B cell (primary cell): ENCODE data around the gene RIC1. TPM values are rescaled to one million over a fixed set of nuclear protein-coding genes. Genes with fewer than 3 reads are reported as not detected.

Source experiments
- ATAC-seq: fragments of 200-7000 bp; cut with Tn5 transposase; one replicate; pipeline ENCODE4 v1.10.0; 2021; ENCODE audit warnings: low read depth, mild to moderate bottlenecking, moderate number of reproducible peaks, moderate library complexity
- CTCF ChIA-PET: fragments of 350-600 bp; sonication (Branson Sonifier 250); formaldehyde crosslinking; loops from one replicate; lab custom pipeline; 2021; ENCODE audit warnings: antibody characterized with exemption, inconsistent platforms; lab: Charles Lee
- POLR2A ChIA-PET: fragments of 350-600 bp; sonication (Branson Sonifier 250); formaldehyde crosslinking; loops from one replicate; lab custom pipeline; 2021; ENCODE audit warnings: antibody characterized with exemption; lab: Charles Lee
- DNase-seq: peaks from one replicate; pipeline ENCODE4 v3.0.0; 2013
- H2AFZ ChIP-seq: 2 replicates; pipeline ENCODE4 v1.6.1; 2012; ENCODE audit warnings: mild to moderate bottlenecking, low read depth, low read length; ENCODE audit not compliant: insufficient read depth, poor library complexity, severe bottlenecking
- H3K27ac ChIP-seq, 2 donors: 1 replicate in 1 of 2; 2 replicates in 1 of 2; pipeline ENCODE4 v1.5.1; 2012 to 2013; ENCODE audit warnings: low read length in 2 of 2, mild to moderate bottlenecking in 2 of 2, moderate library complexity in 1 of 2
- H3K27me3 ChIP-seq, 4 experiments: fragments of 200-600 bp in 1 of 4; sonication (generic) in 1 of 4; replicated peaks in 1 of 4; 1 replicate in 2 of 4; 2 replicates in 2 of 4; pipeline versions ENCODE4 v1.6.1 to v1.7.0; 2013 to 2016; ENCODE audit warnings: low read length in 3 of 4, mild to moderate bottlenecking in 2 of 4, mixed read lengths in 1 of 4, moderate library complexity in 1 of 4; ENCODE audit not compliant: insufficient read depth in 4 of 4, control insufficient read depth in 3 of 4; ENCODE audit errors: control extremely low read depth in 1 of 4
- H3K36me3 ChIP-seq, 2 experiments: replicated peaks in 1 of 2; 1 replicate in 1 of 2; 2 replicates in 1 of 2; pipeline versions ENCODE4 v1.6.1 to v1.7.1; 2013; ENCODE audit warnings: low read length in 1 of 2; ENCODE audit not compliant: insufficient read depth in 2 of 2, control insufficient read depth in 1 of 2; ENCODE audit errors: control extremely low read depth in 1 of 2, extremely low read depth in 1 of 2
- H3K4me1 ChIP-seq, 2 donors: fragments of 200-600 bp in 1 of 2; sonication (generic) in 1 of 2; 1 replicate in 1 of 2; 2 replicates in 1 of 2; pipeline versions ENCODE4 v1.5.1 to v1.6.1; 2013 to 2017; ENCODE audit warnings: low read length in 2 of 2; ENCODE audit not compliant: control insufficient read depth in 2 of 2, insufficient read depth in 2 of 2
- H3K4me2 ChIP-seq: replicated peaks from 2 replicates; pipeline ENCODE3; 2012; ENCODE audit warnings: mild to moderate bottlenecking, low read depth, low read length; ENCODE audit not compliant: poor library complexity, severe bottlenecking
- H3K4me3 ChIP-seq, 5 experiments: fragments of 200-600 bp in 1 of 5; sonication (generic) in 1 of 5; 1 replicate in 3 of 5; 2 replicates in 2 of 5; pipeline versions ENCODE4 v1.5.1 to v1.7.0; 2011 to 2016; ENCODE audit warnings: low read length in 4 of 5, mild to moderate bottlenecking in 4 of 5, low read depth in 2 of 5, control low read depth in 1 of 5, moderate library complexity in 1 of 5; ENCODE audit not compliant: insufficient read depth in 1 of 5; ENCODE audit errors: control extremely low read depth in 1 of 5, extremely low read depth in 1 of 5
- H3K79me2 ChIP-seq: fragments of 200-600 bp; sonication (generic); one replicate; pipeline ENCODE4 v1.6.0; 2016; ENCODE audit warnings: low read length; ENCODE audit not compliant: control insufficient read depth, insufficient read depth
- H3K9ac ChIP-seq: fragments of 200-600 bp; sonication (generic); 2 replicates; pipeline ENCODE4 v1.6.1; 2017; ENCODE audit warnings: mild to moderate bottlenecking, low read length, moderate library complexity
- H3K9me3 ChIP-seq, 3 donors: one replicate each; pipeline versions ENCODE4 v1.6.1 to v1.7.1; 2013; ENCODE audit warnings: low read length in 2 of 3; ENCODE audit not compliant: control insufficient read depth in 2 of 3, insufficient read depth in 1 of 3; ENCODE audit errors: control extremely low read depth in 1 of 3
- H4K20me1 ChIP-seq: 2 replicates; pipeline ENCODE4 v1.6.0; 2012; ENCODE audit warnings: mild to moderate bottlenecking, low read length; ENCODE audit not compliant: insufficient read depth, control insufficient read depth, poor library complexity, severe bottlenecking
- H3K27ac Mint-ChIP-seq: one replicate; pipeline ENCODE4 v1.8.0; 2021; ENCODE audit warnings: mixed read lengths
- H3K27me3 Mint-ChIP-seq: one replicate; pipeline ENCODE4 v1.8.0; 2021; ENCODE audit warnings: mixed read lengths
- H3K4me1 Mint-ChIP-seq: one replicate; pipeline ENCODE4 v1.8.0; 2021; ENCODE audit warnings: mixed read lengths
- H3K4me3 Mint-ChIP-seq: one replicate; pipeline ENCODE4 v1.8.0; 2021; ENCODE audit warnings: mixed read lengths
- H3K9me3 Mint-ChIP-seq: one replicate; pipeline ENCODE4 v1.8.0; 2022; ENCODE audit warnings: mixed read lengths; ENCODE audit not compliant: insufficient read depth
- EZH2 ChIP-seq: IDR thresholded peaks from 2 replicates; pipeline ENCODE4 v1.6.1; 2012; ENCODE audit warnings: borderline replicate concordance, low read depth, mild to moderate bottlenecking, moderate library complexity, low read length; ENCODE audit not compliant: insufficient read depth, poor library complexity, severe bottlenecking
- WGBS: methylation state at CpG from one replicate; pipeline ENCODE4 v1.1.5; 2013; ENCODE audit warnings: missing lambda C conversion rate; ENCODE audit not compliant: insufficient coverage; 5-methylcytosine and 5-hydroxymethylcytosine counted together
- intact Hi-C: fragments of 100-400 bp; cut with micrococcal nuclease; formaldehyde crosslinking; loops from one replicate; pipeline ENCODE4 v1.10.0; 2022
- polyA plus RNA-seq: library from polyadenylated mRNA; depleted of rRNA; stranded (reverse); fragments of >200 nt; gene quantifications from 2 replicates; pipeline ENCODE4 v1.2.3, GENCODE V29; 2012
- total RNA-seq, 2 donors: library from RNA; stranded (reverse); fragments of 120-200 nt in 1 of 2; gene quantifications; 1 replicate in 1 of 2; 2 replicates in 1 of 2; pipeline versions ENCODE4 v1.2.3 to v1.2.4, GENCODE V29; 2013 to 2022
- TF ChIP-seq, protein P1 (sequence below): fragments of 200-600 bp; IDR thresholded peaks from one replicate; pipeline ENCODE4 v1.8.0; 2022; ENCODE audit warnings: antibody characterized with exemption, mild to moderate bottlenecking

The RIC1 gene
- total and polyA plus RNA-seq, 2 donors (not counting 1 experiment from before 2014, with no cell fraction given) = 20.7 to 58.8 TPM

- H3K9me3 Mint-ChIP-seq = no peaks in the 10 kb centered on the region
- intact Hi-C loops = no loop called here
- H3K27me3 ChIP-seq = no peaks in the 10 kb centered on the region
- H3K9me3 ChIP-seq = no peaks in the 10 kb centered on the region
- H3K27ac Mint-ChIP-seq = no peak overlapping the region
- DNase-seq = no peak
- H3K4me3 Mint-ChIP-seq = no peak overlapping the region
- H3K4me1 ChIP-seq = no peaks in the 10 kb centered on the region
- H3K4me1 Mint-ChIP-seq = peaks cover 18% of the 10 kb centered on the region
- no peak overlapping the region for H3K4me3 ChIP-seq
- CTCF ChIA-PET = interaction anchor here (0.9 kb wide), 1 partner anchor 95 kb away, joined by 3 read pairs; no protein-coding TSS in a partner anchor
- H3K4me2 ChIP-seq = no peak overlapping the region
- H3K27ac ChIP-seq = no peak overlapping the region
- POLR2A ChIA-PET = no interaction called here
- peaks cover 0 to 3% of the 10 kb centered on the region in 2 experiments for H3K36me3 ChIP-seq
- WGBS = no CpG with 5 or more reads among the region's 2 CpGs
- H3K27me3 Mint-ChIP-seq = no peaks in the 10 kb centered on the region
- peaks cover 39% of the 10 kb centered on the region for H3K79me2 ChIP-seq
- H2AFZ ChIP-seq = no peak overlapping the region
- ATAC-seq = no peak
- TF ChIP-seq, protein P1, sequence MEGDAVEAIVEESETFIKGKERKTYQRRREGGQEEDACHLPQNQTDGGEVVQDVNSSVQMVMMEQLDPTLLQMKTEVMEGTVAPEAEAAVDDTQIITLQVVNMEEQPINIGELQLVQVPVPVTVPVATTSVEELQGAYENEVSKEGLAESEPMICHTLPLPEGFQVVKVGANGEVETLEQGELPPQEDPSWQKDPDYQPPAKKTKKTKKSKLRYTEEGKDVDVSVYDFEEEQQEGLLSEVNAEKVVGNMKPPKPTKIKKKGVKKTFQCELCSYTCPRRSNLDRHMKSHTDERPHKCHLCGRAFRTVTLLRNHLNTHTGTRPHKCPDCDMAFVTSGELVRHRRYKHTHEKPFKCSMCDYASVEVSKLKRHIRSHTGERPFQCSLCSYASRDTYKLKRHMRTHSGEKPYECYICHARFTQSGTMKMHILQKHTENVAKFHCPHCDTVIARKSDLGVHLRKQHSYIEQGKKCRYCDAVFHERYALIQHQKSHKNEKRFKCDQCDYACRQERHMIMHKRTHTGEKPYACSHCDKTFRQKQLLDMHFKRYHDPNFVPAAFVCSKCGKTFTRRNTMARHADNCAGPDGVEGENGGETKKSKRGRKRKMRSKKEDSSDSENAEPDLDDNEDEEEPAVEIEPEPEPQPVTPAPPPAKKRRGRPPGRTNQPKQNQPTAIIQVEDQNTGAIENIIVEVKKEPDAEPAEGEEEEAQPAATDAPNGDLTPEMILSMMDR = no peak
- no peak for TF ChIP-seq EZH2
- H3K9ac ChIP-seq = no peak overlapping the region
- H4K20me1 ChIP-seq = peaks cover 12% of the 10 kb centered on the region
Measured at GRCh38 chr9:5695860-5696259, 67.0 kb downstream of the RIC1 start.

DNA sequence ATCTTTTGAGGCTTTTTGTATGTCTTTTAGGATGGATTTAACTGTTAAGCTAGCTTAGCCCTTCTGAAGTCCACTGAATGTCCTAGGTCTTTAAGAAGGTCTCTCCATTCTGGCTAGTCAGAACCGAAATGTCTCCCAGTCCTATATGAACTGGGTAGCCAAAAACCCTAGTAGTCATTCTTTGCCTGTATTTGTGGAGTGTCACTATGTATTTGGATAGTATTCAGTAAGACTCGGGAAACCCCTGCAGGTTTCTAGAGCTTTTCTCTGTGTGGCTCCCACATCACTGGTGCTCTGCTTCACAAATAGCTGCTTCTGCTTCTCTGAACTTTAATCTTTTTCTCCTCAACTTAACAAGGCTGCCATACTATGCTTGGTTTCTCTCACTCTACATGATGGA lies 68.0 kb downstream of the RIC1 start:
- Histone ChIP-seq H3K4me1 (no peaks in the 10 kb centered on the region), H3K79me2 (peaks cover 48% of the 10 kb centered on the region), H3K4me2 (no peak overlapping the region), H3K27me3 (no peaks in the 10 kb centered on the region), H3K27ac (no peak overlapping the region), H3K36me3 (peaks cover 0 to 3% of the 10 kb centered on the region in 2 experiments), H2AFZ (no peak overlapping the region), H4K20me1 (peaks cover 19% of the 10 kb centered on the region), H3K9me3 (peaks cover 0 to 1% (median 0%) of the 10 kb centered on the region in 3 donors), H3K4me3 (no peak overlapping the region), H3K9ac (no peak overlapping the region)
- H3K4me3 Mint-ChIP-seq = no peak overlapping the region
- no peak for DNase-seq
- ChIA-PET CTCF (no interaction called here), POLR2A (no interaction called here)
- H3K9me3 Mint-ChIP-seq = no peaks in the 10 kb centered on the region
- TF ChIP-seq, protein P1 = no peak
- no peak for TF ChIP-seq EZH2
- peaks cover 18% of the 10 kb centered on the region for H3K4me1 Mint-ChIP-seq
- peak overlapping the region; percentile 28 for H3K27ac Mint-ChIP-seq
- no peaks in the 10 kb centered on the region for H3K27me3 Mint-ChIP-seq
- intact Hi-C loops = no loop called here
- WGBS = no CpG with 5 or more reads among the region's 2 CpGs
- ATAC-seq = no peak
